GM23338 (cell line): ENCODE measurements around the gene ABCC12. TPM values are rescaled to one million over a fixed set of nuclear protein-coding genes. Genes with fewer than 3 reads are reported as not detected.

Experiments
- ATAC-seq: fragments of 200-7000 bp; cut with Tn5 transposase; 3 replicates; pipeline ENCODE4 v1.9.1; 2020
- DNase-seq: peaks from one replicate; pipeline ENCODE4 v3.0.0-alpha.2; 2015; ENCODE audit warnings: low spot score
- H2AFZ ChIP-seq: fragments of 200-600 bp; sonication (generic); 2 replicates; pipeline ENCODE4 v1.8.0; 2016; ENCODE audit warnings: antibody characterized with exemption, mild to moderate bottlenecking, moderate library complexity
- H3F3A ChIP-seq: fragments of 200-600 bp; sonication (generic); replicated peaks from 2 replicates; pipeline ENCODE4 v1.8.0; 2017; ENCODE audit warnings: antibody characterized with exemption, mixed run types, low read depth
- H3K27ac ChIP-seq: fragments of 200-600 bp; sonication (generic); 2 replicates; pipeline ENCODE4 v1.6.1; 2016; ENCODE audit warnings: low read depth
- H3K27me3 ChIP-seq: fragments of 200-600 bp; sonication (generic); 2 replicates; pipeline ENCODE4 v1.8.0; 2016; ENCODE audit warnings: mild to moderate bottlenecking, mixed run types, moderate library complexity; ENCODE audit not compliant: insufficient read depth
- H3K36me3 ChIP-seq: fragments of 200-600 bp; sonication (generic); 2 replicates; pipeline ENCODE4 v1.8.0; 2016; ENCODE audit warnings: mild to moderate bottlenecking; ENCODE audit not compliant: insufficient read depth
- H3K4me1 ChIP-seq: fragments of 200-600 bp; sonication (generic); 2 replicates; pipeline ENCODE4 v1.8.0; 2016; ENCODE audit warnings: mild to moderate bottlenecking, moderate library complexity; ENCODE audit not compliant: insufficient read depth
- H3K4me2 ChIP-seq: fragments of 200-600 bp; sonication (generic); 2 replicates; pipeline ENCODE4 v1.7.1; 2017; ENCODE audit warnings: mixed run types
- H3K4me3 ChIP-seq: fragments of 200-600 bp; sonication (generic); 2 replicates; pipeline ENCODE4 v1.6.1; 2016; ENCODE audit warnings: mixed run types
- H3K79me2 ChIP-seq: fragments of 200-600 bp; sonication (generic); replicated peaks from 2 replicates; pipeline ENCODE4 v1.8.0; 2017; ENCODE audit warnings: mild to moderate bottlenecking; ENCODE audit not compliant: insufficient read depth
- H3K9me2 ChIP-seq: fragments of 200-600 bp; sonication (generic); 2 replicates; pipeline ENCODE4 v1.8.0; 2017; ENCODE audit not compliant: insufficient read depth
- H4K20me1 ChIP-seq: fragments of 200-600 bp; sonication (generic); replicated peaks from 2 replicates; pipeline ENCODE4 v1.8.0; 2017; ENCODE audit warnings: mild to moderate bottlenecking; ENCODE audit not compliant: insufficient read depth
- H3K27ac Mint-ChIP-seq: 2 replicates; pipeline ENCODE4 v1.8.0; 2020; ENCODE audit warnings: inconsistent platforms, mild to moderate bottlenecking, moderate library complexity, mixed read lengths
- H3K27me3 Mint-ChIP-seq: 3 replicates; pipeline ENCODE4 v1.8.0; 2022; ENCODE audit warnings: low read depth, mild to moderate bottlenecking, moderate library complexity, mixed read lengths, inconsistent platforms; ENCODE audit not compliant: insufficient read depth, poor library complexity
- H3K36me3 Mint-ChIP-seq: 3 replicates; pipeline ENCODE4 v1.8.0; 2021; ENCODE audit warnings: low read depth, mild to moderate bottlenecking, inconsistent platforms, moderate library complexity, mixed read lengths
- H3K4me1 Mint-ChIP-seq: 3 replicates; pipeline ENCODE4 v1.8.0; 2020; ENCODE audit warnings: mild to moderate bottlenecking, inconsistent platforms, mixed read lengths
- H3K4me3 Mint-ChIP-seq: 3 replicates; pipeline ENCODE4 v1.8.0; 2021; ENCODE audit warnings: moderate library complexity, mild to moderate bottlenecking, inconsistent platforms, mixed read lengths
- H3K9me3 Mint-ChIP-seq: 3 replicates; pipeline ENCODE4 v1.8.0; 2020; ENCODE audit warnings: moderate library complexity, mild to moderate bottlenecking, inconsistent platforms, mixed read lengths
- CREB1 ChIP-seq: fragments of 250-450 bp; sonication (Bioruptor Pico); IDR thresholded peaks from 2 replicates; pipeline ENCODE4 v1.5.0; 2020; ENCODE audit warnings: low read depth, mild to moderate bottlenecking, moderate library complexity
- EZH2 ChIP-seq: fragments of 200-600 bp; sonication (generic); IDR thresholded peaks from one replicate; pipeline ENCODE4 v1.8.0; 2017; ENCODE audit warnings: antibody characterized with exemption, mild to moderate bottlenecking, low read depth; ENCODE audit not compliant: unreplicated experiment
- EZH2phosphoT487 ChIP-seq: fragments of 200-600 bp; sonication (generic); IDR thresholded peaks from one replicate; pipeline ENCODE4 v1.8.1; 2018; ENCODE audit warnings: antibody characterized with exemption; ENCODE audit not compliant: unreplicated experiment
- JUNB ChIP-seq: IDR thresholded peaks from one replicate; pipeline ENCODE4 v1.6.1; 2016; ENCODE audit warnings: antibody characterized with exemption; ENCODE audit not compliant: unreplicated experiment
- NANOG ChIP-seq: IDR thresholded peaks from 2 replicates; pipeline ENCODE4 v1.6.1; 2016; ENCODE audit warnings: antibody characterized with exemption, borderline replicate concordance
- POLR2AphosphoS5 ChIP-seq: IDR thresholded peaks from 2 replicates; pipeline ENCODE4 v1.6.1; 2016; ENCODE audit warnings: antibody characterized with exemption, low read depth
- ZNF331 ChIP-seq: fragments of 250-450 bp; sonication (Bioruptor Pico); IDR thresholded peaks from 2 replicates; pipeline ENCODE4 v1.5.0; 2020; ENCODE audit warnings: low read depth, mild to moderate bottlenecking, moderate library complexity
- polyA plus RNA-seq: library from polyadenylated mRNA; unstranded; fragments of >200 nt; fragmentation: Nextera tagmentation; extraction: Ambion mirVana; gene quantifications from 2 replicates; pipeline ENCODE4 v1.2.1, GENCODE V29; 2016
- total RNA-seq: library from RNA; depleted of rRNA; stranded (reverse); fragments of >200 nt; shearing (Covaris generic); gene quantifications from 2 replicates; pipeline ENCODE4 v1.2.3, GENCODE V29; 2014
- TF ChIP-seq, protein P1 (sequence below), 2 experiments: fragments of 200-600 bp in 1 of 2; sonication (generic) in 1 of 2; conservative IDR thresholded peaks; 2 replicates each; pipeline versions ENCODE4 v1.5.1 to v1.6.1; 2016 to 2017; ENCODE audit warnings: antibody characterized with exemption in 2 of 2, low read depth in 2 of 2, mild to moderate bottlenecking in 2 of 2, moderate library complexity in 1 of 2
- TF ChIP-seq, protein P2 (sequence below): IDR thresholded peaks from one replicate; pipeline ENCODE4 v1.6.1; 2018; ENCODE audit warnings: antibody characterized with exemption; ENCODE audit not compliant: unreplicated experiment
- TF ChIP-seq, protein P3 (sequence below): IDR thresholded peaks from 2 replicates; pipeline ENCODE4 v1.6.1; 2016; ENCODE audit warnings: antibody characterized with exemption

The ABCC12 gene
- total and polyA plus RNA-seq, 2 experiments from 2014 or later: not detected

DNA sequence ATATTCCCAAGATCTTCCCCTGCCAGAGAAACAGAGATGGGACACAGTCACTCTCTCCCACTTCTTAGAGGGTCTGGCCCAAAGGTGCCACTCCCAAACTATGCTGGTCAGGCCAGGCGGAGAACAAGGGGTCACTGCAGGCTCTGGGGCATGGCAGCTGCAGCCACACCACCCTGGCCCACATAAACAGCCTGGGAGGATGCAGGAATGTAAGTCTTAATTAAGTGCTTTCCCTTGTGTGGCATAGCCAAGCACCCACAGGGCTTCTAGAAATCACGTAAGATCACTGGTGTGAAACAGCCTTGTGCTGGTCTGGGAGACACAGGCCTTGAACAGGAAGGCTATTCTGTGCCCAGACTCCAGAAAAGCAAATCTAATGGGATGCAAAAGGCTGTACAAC, 31.5 kb downstream of the ABCC12 start:
- peaks cover 4% of the 10 kb centered on the region for H3K27me3 Mint-ChIP-seq
- ATAC-seq (no peak), DNase-seq (no peak)
- no peaks in the 10 kb centered on the region for H3K4me1 ChIP-seq
- H4K20me1 ChIP-seq: no peaks in the 10 kb centered on the region
- no peak overlapping the region for H3K27ac Mint-ChIP-seq
- H3K27ac ChIP-seq: no peak overlapping the region
- H3K36me3 ChIP-seq: no peaks in the 10 kb centered on the region
- H3K4me3 Mint-ChIP-seq: no peak overlapping the region
- no peaks in the 10 kb centered on the region for H3K79me2 ChIP-seq
- peaks cover 9% of the 10 kb centered on the region for H3K4me1 Mint-ChIP-seq
- no peak overlapping the region for H3K4me2 ChIP-seq
- no peaks in the 10 kb centered on the region for H3K36me3 Mint-ChIP-seq
- no peak overlapping the region for H2AFZ ChIP-seq
- H3F3A ChIP-seq: no peaks in the 10 kb centered on the region
- no peaks in the 10 kb centered on the region; the same call in 2 of the 3 replicates for H3K9me3 Mint-ChIP-seq
- H3K9me2 ChIP-seq: peaks cover 9% of the 10 kb centered on the region; the same call in 1 of the 2 replicates
- no peaks in the 10 kb centered on the region for H3K27me3 ChIP-seq
- TF ChIP-seq JUNB (no peak), POLR2AphosphoS5 (no peak), NANOG (no peak)
- no peak overlapping the region for H3K4me3 ChIP-seq

DNA sequence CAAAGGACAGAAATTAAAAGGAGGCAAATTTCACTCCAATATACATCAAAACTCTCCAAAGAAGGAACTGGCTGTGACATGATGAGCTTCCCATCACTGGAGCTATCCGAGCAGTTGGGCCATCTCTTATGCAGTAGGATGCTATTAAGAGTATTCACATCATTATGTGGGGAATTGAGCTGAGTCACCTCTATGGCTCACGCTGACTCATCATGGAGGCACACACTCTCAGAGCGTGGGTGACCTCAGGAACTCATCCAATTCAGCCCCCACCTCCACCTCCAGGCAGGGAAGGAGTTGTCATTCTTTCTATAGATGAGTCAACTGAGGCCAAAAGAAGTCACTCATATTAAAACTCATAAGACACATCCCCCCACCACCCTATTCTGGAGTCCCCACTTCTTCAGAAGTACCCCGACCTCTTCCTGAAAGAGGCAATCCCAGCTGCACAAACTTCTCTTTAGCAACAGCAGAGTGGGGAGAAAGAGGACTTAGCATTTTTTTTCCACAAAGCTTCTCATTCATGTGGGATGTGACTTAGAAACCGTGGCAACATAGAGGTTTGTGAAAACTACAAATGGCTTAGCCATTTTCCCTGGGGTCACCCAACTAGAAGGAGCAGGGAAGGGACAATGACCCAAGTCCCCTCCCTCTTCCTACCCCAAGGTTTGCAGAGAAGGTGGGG, 32.5 kb downstream of the ABCC12 start:
- Histone ChIP-seq H2AFZ (no peak overlapping the region), H3K79me2 (no peaks in the 10 kb centered on the region), H3F3A (no peaks in the 10 kb centered on the region), H3K4me2 (no peak overlapping the region), H3K9me2 (peaks cover 9% of the 10 kb centered on the region; the same call in 1 of the 2 replicates), H3K4me3 (no peak overlapping the region), H3K27me3 (no peaks in the 10 kb centered on the region), H3K36me3 (no peaks in the 10 kb centered on the region), H4K20me1 (no peaks in the 10 kb centered on the region), H3K4me1 (no peaks in the 10 kb centered on the region), H3K27ac (no peak overlapping the region)
- no peak for DNase-seq
- H3K4me1 Mint-ChIP-seq: peaks cover 9% of the 10 kb centered on the region
- no peaks in the 10 kb centered on the region; the same call in 2 of the 3 replicates for H3K9me3 Mint-ChIP-seq
- no peak overlapping the region for H3K27ac Mint-ChIP-seq
- TF ChIP-seq EZH2 (no peak), ZNF331 (no peak), EZH2phosphoT487 (no peak), CREB1 (CRISPR knock-in tag) (no peak), POLR2AphosphoS5 (no peak), JUNB (no peak)
- TF ChIP-seq, protein P1, sequence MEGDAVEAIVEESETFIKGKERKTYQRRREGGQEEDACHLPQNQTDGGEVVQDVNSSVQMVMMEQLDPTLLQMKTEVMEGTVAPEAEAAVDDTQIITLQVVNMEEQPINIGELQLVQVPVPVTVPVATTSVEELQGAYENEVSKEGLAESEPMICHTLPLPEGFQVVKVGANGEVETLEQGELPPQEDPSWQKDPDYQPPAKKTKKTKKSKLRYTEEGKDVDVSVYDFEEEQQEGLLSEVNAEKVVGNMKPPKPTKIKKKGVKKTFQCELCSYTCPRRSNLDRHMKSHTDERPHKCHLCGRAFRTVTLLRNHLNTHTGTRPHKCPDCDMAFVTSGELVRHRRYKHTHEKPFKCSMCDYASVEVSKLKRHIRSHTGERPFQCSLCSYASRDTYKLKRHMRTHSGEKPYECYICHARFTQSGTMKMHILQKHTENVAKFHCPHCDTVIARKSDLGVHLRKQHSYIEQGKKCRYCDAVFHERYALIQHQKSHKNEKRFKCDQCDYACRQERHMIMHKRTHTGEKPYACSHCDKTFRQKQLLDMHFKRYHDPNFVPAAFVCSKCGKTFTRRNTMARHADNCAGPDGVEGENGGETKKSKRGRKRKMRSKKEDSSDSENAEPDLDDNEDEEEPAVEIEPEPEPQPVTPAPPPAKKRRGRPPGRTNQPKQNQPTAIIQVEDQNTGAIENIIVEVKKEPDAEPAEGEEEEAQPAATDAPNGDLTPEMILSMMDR (conservative IDR thresholded peaks at IDR 0.05; ENCODE audit: low read depth in 2 of 2): no peak
- TF ChIP-seq, protein P2, sequence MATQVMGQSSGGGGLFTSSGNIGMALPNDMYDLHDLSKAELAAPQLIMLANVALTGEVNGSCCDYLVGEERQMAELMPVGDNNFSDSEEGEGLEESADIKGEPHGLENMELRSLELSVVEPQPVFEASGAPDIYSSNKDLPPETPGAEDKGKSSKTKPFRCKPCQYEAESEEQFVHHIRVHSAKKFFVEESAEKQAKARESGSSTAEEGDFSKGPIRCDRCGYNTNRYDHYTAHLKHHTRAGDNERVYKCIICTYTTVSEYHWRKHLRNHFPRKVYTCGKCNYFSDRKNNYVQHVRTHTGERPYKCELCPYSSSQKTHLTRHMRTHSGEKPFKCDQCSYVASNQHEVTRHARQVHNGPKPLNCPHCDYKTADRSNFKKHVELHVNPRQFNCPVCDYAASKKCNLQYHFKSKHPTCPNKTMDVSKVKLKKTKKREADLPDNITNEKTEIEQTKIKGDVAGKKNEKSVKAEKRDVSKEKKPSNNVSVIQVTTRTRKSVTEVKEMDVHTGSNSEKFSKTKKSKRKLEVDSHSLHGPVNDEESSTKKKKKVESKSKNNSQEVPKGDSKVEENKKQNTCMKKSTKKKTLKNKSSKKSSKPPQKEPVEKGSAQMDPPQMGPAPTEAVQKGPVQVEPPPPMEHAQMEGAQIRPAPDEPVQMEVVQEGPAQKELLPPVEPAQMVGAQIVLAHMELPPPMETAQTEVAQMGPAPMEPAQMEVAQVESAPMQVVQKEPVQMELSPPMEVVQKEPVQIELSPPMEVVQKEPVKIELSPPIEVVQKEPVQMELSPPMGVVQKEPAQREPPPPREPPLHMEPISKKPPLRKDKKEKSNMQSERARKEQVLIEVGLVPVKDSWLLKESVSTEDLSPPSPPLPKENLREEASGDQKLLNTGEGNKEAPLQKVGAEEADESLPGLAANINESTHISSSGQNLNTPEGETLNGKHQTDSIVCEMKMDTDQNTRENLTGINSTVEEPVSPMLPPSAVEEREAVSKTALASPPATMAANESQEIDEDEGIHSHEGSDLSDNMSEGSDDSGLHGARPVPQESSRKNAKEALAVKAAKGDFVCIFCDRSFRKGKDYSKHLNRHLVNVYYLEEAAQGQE: no peak
- TF ChIP-seq, protein P3, sequence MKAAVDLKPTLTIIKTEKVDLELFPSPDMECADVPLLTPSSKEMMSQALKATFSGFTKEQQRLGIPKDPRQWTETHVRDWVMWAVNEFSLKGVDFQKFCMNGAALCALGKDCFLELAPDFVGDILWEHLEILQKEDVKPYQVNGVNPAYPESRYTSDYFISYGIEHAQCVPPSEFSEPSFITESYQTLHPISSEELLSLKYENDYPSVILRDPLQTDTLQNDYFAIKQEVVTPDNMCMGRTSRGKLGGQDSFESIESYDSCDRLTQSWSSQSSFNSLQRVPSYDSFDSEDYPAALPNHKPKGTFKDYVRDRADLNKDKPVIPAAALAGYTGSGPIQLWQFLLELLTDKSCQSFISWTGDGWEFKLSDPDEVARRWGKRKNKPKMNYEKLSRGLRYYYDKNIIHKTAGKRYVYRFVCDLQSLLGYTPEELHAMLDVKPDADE: no peak
- H3K27me3 Mint-ChIP-seq: peaks cover 7% of the 10 kb centered on the region
- no peaks in the 10 kb centered on the region for H3K36me3 Mint-ChIP-seq
- no peak overlapping the region for H3K4me3 Mint-ChIP-seq
- ATAC-seq: no peak
